Measurements from ENCODE around the gene COL20A1.

Gene COL20A1

DNA sequence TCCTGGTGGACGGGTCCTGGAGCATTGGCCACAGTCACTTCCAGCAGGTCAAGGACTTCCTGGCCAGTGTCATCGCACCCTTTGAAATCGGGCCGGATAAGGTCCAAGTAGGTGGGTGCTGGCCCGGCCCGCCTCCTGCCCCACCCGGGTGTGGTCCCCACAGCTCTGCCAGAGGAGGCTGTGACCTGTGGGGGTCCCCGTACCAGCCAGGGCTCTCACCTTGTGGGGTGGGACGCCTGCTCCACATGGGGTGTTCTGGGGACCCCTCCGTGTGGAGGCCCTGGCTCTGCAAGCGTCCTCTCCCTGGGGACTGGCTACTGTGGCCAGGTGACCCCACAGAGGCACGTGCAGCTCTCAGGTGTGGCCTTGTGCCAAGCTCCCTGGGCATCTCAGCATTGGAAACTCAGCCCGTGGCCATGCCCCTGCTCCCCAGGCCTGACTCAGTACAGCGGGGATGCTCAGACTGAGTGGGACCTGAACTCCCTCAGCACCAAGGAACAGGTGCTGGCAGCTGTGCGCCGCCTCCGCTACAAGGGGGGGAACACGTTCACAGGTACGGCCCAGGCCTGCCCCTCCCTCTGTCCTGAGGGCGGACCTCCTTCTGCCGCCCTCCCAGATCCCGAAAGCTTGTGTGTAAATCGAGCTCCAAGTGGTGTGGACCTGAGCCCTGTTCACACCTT, 14.7 kb downstream of the COL20A1 start:
- no peak overlapping the region for H3K27ac ChIP-seq (ENCODE audit: extremely low read depth, low read depth, low read length)
- no peak overlapping the region for H3K4me3 ChIP-seq (ENCODE audit: low read depth, low read length)
- H3K9me3 ChIP-seq (ENCODE audit: control insufficient read depth, insufficient read depth, low read depth, low read length) = no peaks in the 10 kb centered on the region
- CTCF ChIA-PET = interaction anchor here (0.6 to 4.9 kb wide), 4 partner anchors 10 to 196 kb away, joined by 3 to 89 read pairs (median 10); no protein-coding TSS in a partner anchor
- H3K36me3 ChIP-seq (ENCODE audit: control insufficient read depth in 2 of 2, insufficient read depth in 1 of 2, low read length in 2 of 2) = no peaks in the 10 kb centered on the region
- no peaks in the 10 kb centered on the region for H3K4me1 ChIP-seq (ENCODE audit: control insufficient read depth, insufficient read depth, low read length)
- POLR2A ChIA-PET = no interaction called here
- TF ChIP-seq ZNF48 (tag by site-specific recombination; IDR thresholded peaks at IDR 0.05) = no peak
- TF ChIP-seq, protein P1, sequence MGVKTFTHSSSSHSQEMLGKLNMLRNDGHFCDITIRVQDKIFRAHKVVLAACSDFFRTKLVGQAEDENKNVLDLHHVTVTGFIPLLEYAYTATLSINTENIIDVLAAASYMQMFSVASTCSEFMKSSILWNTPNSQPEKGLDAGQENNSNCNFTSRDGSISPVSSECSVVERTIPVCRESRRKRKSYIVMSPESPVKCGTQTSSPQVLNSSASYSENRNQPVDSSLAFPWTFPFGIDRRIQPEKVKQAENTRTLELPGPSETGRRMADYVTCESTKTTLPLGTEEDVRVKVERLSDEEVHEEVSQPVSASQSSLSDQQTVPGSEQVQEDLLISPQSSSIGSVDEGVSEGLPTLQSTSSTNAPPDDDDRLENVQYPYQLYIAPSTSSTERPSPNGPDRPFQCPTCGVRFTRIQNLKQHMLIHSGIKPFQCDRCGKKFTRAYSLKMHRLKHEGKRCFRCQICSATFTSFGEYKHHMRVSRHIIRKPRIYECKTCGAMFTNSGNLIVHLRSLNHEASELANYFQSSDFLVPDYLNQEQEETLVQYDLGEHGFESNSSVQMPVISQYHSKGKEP (tag by site-specific recombination; IDR thresholded peaks at IDR 0.05) = no peak
- no peak for TF ChIP-seq ZNF530 (tag by site-specific recombination; IDR thresholded peaks at IDR 0.05; ENCODE audit: low read depth)
- no peak for TF ChIP-seq TSHZ1 (tag by site-specific recombination; IDR thresholded peaks at IDR 0.05; ENCODE audit: borderline replicate concordance)
- TF ChIP-seq ZNF785 (tag by site-specific recombination; IDR thresholded peaks at IDR 0.05) = no peak
- TF ChIP-seq KLF1 (tag by site-specific recombination; IDR thresholded peaks at IDR 0.05) = peak; percentile 61
- peak; percentile 35; the same call in 1 of the 2 replicates for TF ChIP-seq GLIS2 (tag by site-specific recombination; IDR thresholded peaks at IDR 0.05)
- no peak for TF ChIP-seq ZNF549 (tag by site-specific recombination; IDR thresholded peaks at IDR 0.05)
- TF ChIP-seq ZNF335 (tag by site-specific recombination; conservative IDR thresholded peaks at IDR 0.05) = no peak

GRCh38 chr20:63308218-63308911, 15.4 kb downstream of the COL20A1 start:
- CTCF ChIA-PET = interaction anchor here (0.5 to 4.9 kb wide), 9 partner anchors 8 to 176 kb away, joined by 3 to 89 read pairs (median 12); no protein-coding TSS in a partner anchor
- POLR2A ChIA-PET = no interaction called here

More at GRCh38 chr20:63308218-63308911, 15.4 kb downstream of the COL20A1 start:
- Histone ChIP-seq H3K4me3 (ENCODE audit: low read depth, low read length) (no peak overlapping the region), H3K4me1 (ENCODE audit: control insufficient read depth, insufficient read depth, low read length) (no peaks in the 10 kb centered on the region), H3K27ac (ENCODE audit: extremely low read depth, low read depth, low read length) (no peak overlapping the region), H3K36me3 (ENCODE audit: control insufficient read depth in 2 of 2, insufficient read depth in 1 of 2, low read length in 2 of 2) (no peaks in the 10 kb centered on the region), H3K9me3 (ENCODE audit: control insufficient read depth, insufficient read depth, low read depth, low read length) (no peaks in the 10 kb centered on the region)
- peak; percentile 58 for TF ChIP-seq SCRT2 (tag by site-specific recombination; IDR thresholded peaks at IDR 0.05)
- TF ChIP-seq, protein P1 (tag by site-specific recombination; IDR thresholded peaks at IDR 0.05) = no peak

Data from HEK293 (cell line).